ENCODE measurements around the gene FBXL4.

- TF ChIP-seq CTCF (conservative IDR thresholded peaks at IDR 0.05 in 1 of 2, IDR thresholded peaks at IDR 0.05 in 1 of 2; ENCODE audit: low read depth in 1 of 2, low read length in 2 of 2): no peak
- TF ChIP-seq EZH2 (IDR thresholded peaks at IDR 0.05; ENCODE audit: low read length, missing control alignments): no peak
These were observed 26.8 kb downstream of the FBXL4 start for GRCh38 chr6:98920904-98921431.
